ENCODE measurements around the gene CPNE2.
"Not testable (repeated sequence)": the region's sequence is repeated elsewhere in the genome, so short reads cannot be mapped to it uniquely, and the experiment has no call there.

CPNE2 gene

GRCh38 chr16:57096192-57096591 is 3.8 kb downstream of the CPNE2 start:
- no peak for TF ChIP-seq CTCF (IDR thresholded peaks at IDR 0.05; ENCODE audit: borderline replicate concordance, control extremely low read depth, extremely low read depth, insufficient read depth, missing control alignments)
- in situ Hi-C loops (cut with MboI; ENCODE audit: low sequenced_read_pairs, unreplicated experiment), result loop anchor here (10.0 to 25.0 kb wide), 2 partner anchors 69 to 316 kb away; partner anchors contain the start of gene CCL17
- no peak for DNase-seq (ENCODE audit: low spot score)

GRCh38 chr16:57096793-57097192 is 4.4 kb downstream of the CPNE2 start:
- in situ Hi-C loops (cut with MboI; ENCODE audit: low sequenced_read_pairs, unreplicated experiment), result loop anchor here (10.0 to 25.0 kb wide), 2 partner anchors 68 to 316 kb away; partner anchors contain the start of gene CCL17
- DNase-seq (ENCODE audit: low spot score), result no peak
- TF ChIP-seq CTCF (IDR thresholded peaks at IDR 0.05; ENCODE audit: borderline replicate concordance, control extremely low read depth, extremely low read depth, insufficient read depth, missing control alignments), result no peak

GRCh38 chr16:57098188-57098841 is 5.9 kb downstream of the CPNE2 start:
- in situ Hi-C loops (cut with MboI; ENCODE audit: low sequenced_read_pairs, unreplicated experiment), result loop anchor here (10.0 to 25.0 kb wide), 2 partner anchors 66 to 314 kb away; partner anchors contain the start of gene CCL17
- no peak for TF ChIP-seq CTCF (IDR thresholded peaks at IDR 0.05; ENCODE audit: borderline replicate concordance, control extremely low read depth, extremely low read depth, insufficient read depth, missing control alignments)
- DNase-seq (ENCODE audit: low spot score), result no peak

- not testable (repeated sequence) for DNase-seq (ENCODE audit: low spot score)
- in situ Hi-C loops (cut with MboI; ENCODE audit: low sequenced_read_pairs, unreplicated experiment), result loop anchor here (10.0 to 25.0 kb wide), 2 partner anchors 65 to 312 kb away; partner anchors contain the start of gene CCL17
These were observed 7.6 kb downstream of the CPNE2 start for GRCh38 chr16:57099965-57100364.

- DNase-seq (ENCODE audit: low spot score), result no peak
- in situ Hi-C loops (cut with MboI; ENCODE audit: low sequenced_read_pairs, unreplicated experiment), result no loop called here
- TF ChIP-seq CTCF (IDR thresholded peaks at IDR 0.05; ENCODE audit: borderline replicate concordance, control extremely low read depth, extremely low read depth, insufficient read depth, missing control alignments), result no peak
These were observed 8.1 kb downstream of the CPNE2 start for GRCh38 chr16:57100445-57100844.

GRCh38 chr16:57102888-57103851 is 10.8 kb downstream of the CPNE2 start:
- no peak for DNase-seq (ENCODE audit: low spot score)
- in situ Hi-C loops (cut with MboI; ENCODE audit: low sequenced_read_pairs, unreplicated experiment), result no loop called here
- no peak for TF ChIP-seq CTCF (IDR thresholded peaks at IDR 0.05; ENCODE audit: borderline replicate concordance, control extremely low read depth, extremely low read depth, insufficient read depth, missing control alignments)
